ENCODE results near the gene EPHB1.
A peak's percentile ranks its signal among the peaks of the same experiment; 100 is the strongest.

The EPHB1 gene
- total RNA-seq = 0.07 to 0.48 reads per million in 2 donors

GRCh38 chr3:134794950-134795745 lies at the start of gene EPHB1:
Gene EPHB1, plus strand, starts transcription at chr3:134795260.
- peak; percentile 16 for DNase-seq

DNA sequence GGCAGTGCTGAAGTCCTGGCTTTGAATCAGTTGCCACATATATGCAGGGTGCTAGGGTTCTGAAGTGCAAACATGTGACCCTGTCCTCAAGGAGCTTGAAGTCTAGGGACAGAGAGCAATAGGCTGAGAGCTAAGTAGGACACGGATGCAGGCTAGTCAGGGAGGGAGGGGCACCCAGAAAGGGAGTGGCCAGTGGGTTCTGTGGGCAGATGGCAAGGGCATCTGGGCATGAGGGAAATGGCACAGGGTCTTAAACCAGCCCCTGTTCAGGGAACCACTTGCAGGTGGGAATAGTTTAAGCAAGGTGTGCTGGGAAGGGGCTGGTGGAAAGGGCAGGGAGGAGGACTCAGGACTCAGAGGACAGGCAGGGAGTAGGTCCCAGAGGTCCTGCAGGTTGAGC lies 46.4 kb upstream of the EPHB1 start:
- no peak for DNase-seq

GRCh38 chr3:134749174-134749573 lies 45.9 kb upstream of the EPHB1 start:
- DNase-seq = no peak

DNA sequence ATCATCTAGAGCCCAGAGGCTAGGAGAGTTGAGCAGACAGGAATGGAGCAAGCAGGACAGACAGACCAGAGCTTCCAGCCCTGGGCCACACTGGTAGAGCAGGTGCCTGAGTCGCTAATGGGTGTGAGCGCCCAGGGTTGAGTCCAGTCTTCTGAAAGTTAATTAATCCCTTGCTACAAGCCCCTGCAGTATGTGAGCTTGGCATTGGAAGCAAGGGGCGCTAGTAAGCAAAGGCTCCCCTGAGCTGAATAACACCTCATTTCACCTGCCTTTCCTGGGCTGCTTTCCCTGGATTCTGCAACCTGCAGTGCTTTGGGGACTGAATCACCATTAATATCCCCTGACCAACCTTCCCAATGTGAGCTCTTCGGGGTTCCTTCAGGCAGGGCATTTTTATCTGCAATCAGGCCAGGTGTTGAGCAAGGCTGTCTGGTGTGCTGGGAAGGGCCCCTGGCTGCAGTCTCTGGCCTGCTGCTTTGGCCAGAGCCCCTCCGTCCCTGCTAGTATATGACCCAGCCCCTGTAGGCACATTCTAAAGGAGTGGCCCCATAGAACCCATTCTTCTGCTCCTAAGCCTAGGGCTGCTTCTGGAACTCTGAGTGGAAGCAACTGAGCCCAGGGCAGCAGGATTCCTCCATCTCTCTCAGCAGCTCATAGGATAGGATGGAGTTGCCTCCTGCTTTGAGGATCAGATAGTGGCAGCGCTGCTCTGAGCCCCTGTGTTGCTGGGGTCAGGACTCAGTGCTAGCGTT lies 45.1 kb upstream of the EPHB1 start:
- no peak for DNase-seq

GRCh38 chr3:134751831-134752230 lies 43.2 kb upstream of the EPHB1 start:
- no peak for DNase-seq

GRCh38 chr3:134752761-134753461 lies 42.1 kb upstream of the EPHB1 start:
- no peak for DNase-seq

DNA sequence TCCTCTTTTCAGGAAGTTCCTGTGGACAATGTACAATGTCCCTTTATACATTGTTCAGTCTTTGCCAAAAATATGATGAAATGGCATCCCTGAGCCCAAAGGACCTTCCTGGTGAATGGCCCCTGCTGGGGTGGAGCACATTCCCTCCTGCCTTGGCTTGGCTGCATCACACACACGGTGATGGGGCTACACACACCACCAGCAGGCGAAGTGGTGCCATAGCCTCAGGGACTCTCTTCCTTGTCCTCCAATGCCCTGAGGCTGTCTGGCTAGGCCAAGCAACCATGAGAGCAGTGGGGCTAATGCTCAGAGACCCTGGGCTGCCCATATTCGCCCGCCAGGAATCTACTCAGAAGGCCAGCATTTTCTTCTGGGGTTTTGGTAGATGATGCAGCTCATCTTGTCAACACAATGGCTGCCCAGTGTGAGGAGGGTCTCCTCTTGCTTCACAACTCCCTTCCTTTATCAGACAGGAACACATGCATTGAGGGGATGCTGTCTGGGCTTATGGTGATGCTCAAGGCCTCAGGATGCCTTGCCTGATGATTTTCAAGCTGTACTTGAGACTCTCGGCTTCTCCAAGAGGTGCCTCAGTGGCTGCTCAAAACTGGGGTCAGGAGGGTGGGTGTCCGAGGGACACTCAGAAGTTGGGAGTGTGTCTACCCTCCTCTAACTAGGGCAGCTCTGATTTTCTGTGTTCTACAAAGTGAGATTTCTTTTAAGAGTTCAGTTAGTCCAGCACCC lies 40.9 kb upstream of the EPHB1 start:
- DNase-seq = no peak

DNA sequence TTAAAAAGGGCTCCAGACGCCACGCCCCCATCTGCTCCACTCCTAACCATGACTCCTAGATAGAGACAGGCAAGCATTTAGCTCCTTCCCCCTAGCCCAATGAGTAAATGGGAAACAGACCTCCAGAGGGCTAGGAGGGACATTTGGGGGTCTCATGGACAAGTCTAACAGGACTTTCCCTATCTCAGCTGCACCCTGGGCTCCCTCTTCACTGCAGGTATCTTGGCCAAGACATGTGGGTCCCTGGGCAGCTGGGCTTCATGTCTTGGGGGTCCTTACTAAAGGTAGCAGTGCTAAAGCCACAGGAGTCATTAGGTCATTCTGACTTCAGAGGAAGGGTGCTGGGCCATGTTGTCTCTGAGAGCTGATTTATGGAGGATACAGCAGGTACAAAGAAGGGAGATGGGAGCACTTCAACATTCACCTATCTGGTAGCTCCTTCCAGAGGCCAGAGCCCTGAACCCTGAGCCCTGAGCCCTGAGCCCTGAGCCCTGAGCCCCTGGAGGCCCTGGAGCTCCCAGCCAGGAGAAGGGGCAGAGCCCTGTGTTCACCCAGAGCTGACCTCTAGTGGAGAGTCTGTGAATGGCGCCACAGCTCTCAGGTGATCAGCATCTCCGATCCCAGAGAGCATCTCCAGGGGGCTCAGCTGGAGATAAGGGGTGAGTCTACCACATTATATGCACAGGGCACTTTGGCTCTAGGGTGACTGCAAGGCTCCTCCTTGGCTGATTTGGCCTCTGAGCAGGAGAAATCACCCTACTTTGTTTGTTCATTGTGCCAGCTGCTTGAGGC lies 40.1 kb upstream of the EPHB1 start:
- DNase-seq = no peak

DNA sequence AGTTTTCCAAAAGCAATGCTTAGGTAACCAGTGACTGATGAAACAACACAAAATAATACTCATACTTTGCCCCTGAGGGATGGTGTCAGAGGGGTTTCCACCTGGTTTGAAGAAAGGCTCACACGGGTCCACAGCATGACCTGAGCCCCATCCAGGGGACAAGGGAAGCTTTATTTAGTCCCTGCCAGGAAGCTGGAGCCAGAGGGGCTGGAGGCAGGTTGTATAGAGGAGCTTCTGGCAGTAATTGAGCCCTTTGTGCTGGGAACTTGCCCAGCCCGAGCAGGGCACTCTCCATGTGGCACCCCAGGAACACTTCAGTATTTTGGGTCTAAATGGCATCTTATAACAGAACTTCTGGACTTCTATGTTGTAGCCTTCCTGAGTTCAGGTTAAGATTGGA lies 39.2 kb upstream of the EPHB1 start:
- DNase-seq = no peak

- no peak for DNase-seq
Measured at GRCh38 chr3:134757549-134758069, 37.5 kb upstream of the EPHB1 start.

GRCh38 chr3:134761213-134761612 lies 33.8 kb upstream of the EPHB1 start:
- no peak for DNase-seq

GRCh38 chr3:134762016-134762415 lies 33.0 kb upstream of the EPHB1 start:
- no peak for DNase-seq

DNA sequence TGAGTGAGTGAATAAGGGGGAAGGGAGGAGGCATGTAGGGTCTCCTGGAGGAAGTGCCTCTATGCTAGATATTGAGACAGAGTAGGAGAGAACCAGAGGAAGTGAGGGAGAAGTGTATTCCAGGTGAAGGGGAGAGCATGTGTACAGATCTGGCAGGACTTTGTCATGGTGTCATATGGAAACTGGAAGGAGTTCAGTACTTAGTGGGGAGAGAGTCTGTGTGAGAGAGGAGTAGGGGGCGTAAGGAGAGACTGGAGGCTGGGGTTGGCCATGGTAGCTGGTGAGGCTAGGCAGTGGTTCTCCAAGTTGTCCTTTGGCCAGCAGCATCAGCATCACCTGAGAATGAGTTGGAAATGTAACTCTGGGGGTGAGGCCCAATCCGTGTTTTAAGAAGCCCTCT lies 29.6 kb upstream of the EPHB1 start:
- DNase-seq = no peak

- no peak for DNase-seq
Measured at GRCh38 chr3:134766290-134766689, 28.8 kb upstream of the EPHB1 start.

- no peak for DNase-seq
Measured at GRCh38 chr3:134768116-134768515, 26.9 kb upstream of the EPHB1 start.

DNA sequence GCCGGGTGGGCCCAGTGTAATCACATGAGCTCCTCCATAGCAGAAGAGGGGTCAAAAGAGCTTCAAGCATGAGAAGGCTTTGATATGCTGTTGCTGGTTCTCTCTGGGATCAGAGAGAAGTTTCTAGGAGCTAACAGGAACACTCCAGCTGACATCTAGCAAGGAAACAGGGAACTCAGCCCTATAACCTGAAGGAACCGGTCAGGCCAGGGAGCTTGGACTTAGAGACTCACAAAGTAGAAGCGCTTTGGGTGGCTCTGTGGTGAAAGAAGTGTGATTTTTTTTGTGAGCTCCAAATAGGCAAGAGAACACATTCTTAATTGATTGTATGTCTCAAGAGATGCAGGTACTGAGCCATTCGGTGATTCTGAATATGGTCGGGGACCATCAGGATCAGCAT lies 26.2 kb upstream of the EPHB1 start:
- DNase-seq = no peak

GRCh38 chr3:134769287-134769868 lies 25.7 kb upstream of the EPHB1 start:
- DNase-seq = no peak

DNA sequence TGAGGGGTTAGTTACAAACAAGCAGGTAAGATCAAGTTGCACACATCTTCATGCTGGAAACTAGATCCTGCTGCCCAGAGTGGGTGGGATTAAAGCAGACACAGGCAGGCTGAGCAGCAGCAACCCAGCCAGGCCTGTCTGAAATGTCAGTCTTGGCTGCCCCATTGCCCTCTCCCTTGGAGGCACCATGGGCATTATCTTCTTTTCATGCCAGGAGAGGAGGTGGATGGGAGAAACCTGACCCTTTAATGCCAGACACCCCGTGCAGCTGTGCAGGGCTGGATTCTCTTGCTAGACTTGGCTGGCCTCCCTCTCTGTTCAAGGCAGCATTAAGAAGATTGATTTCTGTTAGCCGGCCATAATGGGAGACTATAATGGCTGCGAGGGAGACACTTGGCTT lies 23.0 kb upstream of the EPHB1 start:
- DNase-seq = no peak

- DNase-seq = no peak
Measured at GRCh38 chr3:134772591-134772990, 22.5 kb upstream of the EPHB1 start.

- no peak for DNase-seq
Measured at GRCh38 chr3:134775831-134776230, 19.2 kb upstream of the EPHB1 start.

GRCh38 chr3:134776518-134776917 lies 18.5 kb upstream of the EPHB1 start:
- DNase-seq = no peak
